WTC11 (cell line): Measurements from ENCODE around the gene SECISBP2. TPM values are rescaled to one million over a fixed set of nuclear protein-coding genes. Genes with fewer than 3 reads are reported as not detected.

Experiments used
- ATAC-seq: fragments of 200-7000 bp; cut with Tn5 transposase; 2 replicates; pipeline ENCODE4 v1.10.0; 2021; ENCODE audit warnings: mild to moderate bottlenecking, moderate library complexity
- CTCF ChIA-PET: fragments of 300-600 bp; sonication (Branson Sonifier 250); formaldehyde crosslinking; loops from one replicate; lab custom pipeline; 2021; ENCODE audit warnings: antibody characterized with exemption; lab: Charles Lee
- POLR2A ChIA-PET: fragments of 350-600 bp; sonication (Branson Sonifier 250); formaldehyde crosslinking; loops from one replicate; lab custom pipeline; 2021; ENCODE audit warnings: antibody characterized with exemption; lab: Charles Lee
- DNase-seq: peaks from one replicate; pipeline ENCODE4 v3.0.0; 2021; ENCODE audit warnings: low spot score
- H3K27ac Mint-ChIP-seq: 2 replicates; pipeline ENCODE4 v1.8.0; 2021; ENCODE audit warnings: mixed read lengths
- H3K27me3 Mint-ChIP-seq: 2 replicates; pipeline ENCODE4 v1.8.0; 2021; ENCODE audit warnings: low read depth, mild to moderate bottlenecking, moderate library complexity, mixed read lengths
- H3K36me3 Mint-ChIP-seq: 2 replicates; pipeline ENCODE4 v1.8.0; 2021; ENCODE audit warnings: mixed read lengths
- H3K4me1 Mint-ChIP-seq: 2 replicates; pipeline ENCODE4 v1.8.0; 2022; ENCODE audit warnings: mixed read lengths
- H3K4me3 Mint-ChIP-seq: 2 replicates; pipeline ENCODE4 v1.8.0; 2021; ENCODE audit warnings: mild to moderate bottlenecking, moderate library complexity, mixed read lengths
- H3K9me3 Mint-ChIP-seq: 2 replicates; pipeline ENCODE4 v1.8.0; 2021; ENCODE audit warnings: mixed read lengths
- AFF4 ChIP-seq: sonication (generic); formaldehyde crosslinking; IDR thresholded peaks from 2 replicates; pipeline ENCODE4 v1.8.1; 2023; ENCODE audit warnings: mild to moderate bottlenecking, missing genetic modification reagents, borderline replicate concordance
- AR ChIP-seq: fragments of 250-450 bp; sonication (Bioruptor Pico); IDR thresholded peaks from 2 replicates; pipeline ENCODE4 v1.9.0; 2021; ENCODE audit warnings: mild to moderate bottlenecking
- ATF1 ChIP-seq: sonication (generic); formaldehyde crosslinking; IDR thresholded peaks from 2 replicates; pipeline ENCODE4 v1.8.1; 2023; ENCODE audit warnings: mild to moderate bottlenecking, moderate library complexity, missing genetic modification reagents
- CREB1 ChIP-seq: sonication (generic); formaldehyde crosslinking; IDR thresholded peaks from 2 replicates; pipeline ENCODE4 v1.8.0; 2023; ENCODE audit warnings: mild to moderate bottlenecking, missing genetic modification reagents
- EMX1 ChIP-seq: fragments of 250-450 bp; sonication (Bioruptor Pico); IDR thresholded peaks from 2 replicates; pipeline ENCODE4 v1.8.0; 2021; ENCODE audit warnings: mild to moderate bottlenecking
- ERG ChIP-seq: fragments of 250-450 bp; sonication (Bioruptor Pico); IDR thresholded peaks from 2 replicates; pipeline ENCODE4 v1.8.0; 2021; ENCODE audit warnings: mild to moderate bottlenecking
- JAZF1 ChIP-seq: fragments of 250-450 bp; sonication (Bioruptor Pico); IDR thresholded peaks from 2 replicates; pipeline ENCODE4 v1.9.0; 2021; ENCODE audit warnings: moderate library complexity, mild to moderate bottlenecking, inconsistent platforms
- MXD4 ChIP-seq: fragments of 250-450 bp; sonication (Bioruptor Pico); IDR thresholded peaks from 2 replicates; pipeline ENCODE4 v1.8.0; 2021; ENCODE audit warnings: mild to moderate bottlenecking, moderate library complexity, borderline replicate concordance
- NFYB ChIP-seq: sonication (generic); formaldehyde crosslinking; conservative IDR thresholded peaks from 2 replicates; pipeline ENCODE4 v1.8.0; 2022; ENCODE audit warnings: low read depth, missing genetic modification reagents
- TEAD1 ChIP-seq: sonication (generic); formaldehyde crosslinking; IDR thresholded peaks from 2 replicates; pipeline ENCODE4 v1.8.0; 2022; ENCODE audit warnings: mild to moderate bottlenecking, missing genetic modification reagents
- ZNF121 ChIP-seq: sonication (generic); formaldehyde crosslinking; IDR thresholded peaks from 2 replicates; pipeline ENCODE4 v1.8.0; 2023; ENCODE audit warnings: missing genetic modification reagents
- ZNF232 ChIP-seq: sonication (generic); formaldehyde crosslinking; IDR thresholded peaks from 2 replicates; pipeline ENCODE4 v1.8.0; 2022; ENCODE audit warnings: mild to moderate bottlenecking, missing genetic modification reagents
- ZNF317 ChIP-seq: sonication (generic); formaldehyde crosslinking; IDR thresholded peaks from 2 replicates; pipeline ENCODE4 v1.8.1; 2023; ENCODE audit warnings: low read depth, mild to moderate bottlenecking, moderate library complexity, missing genetic modification reagents, borderline replicate concordance
- ZNF671 ChIP-seq: fragments of 250-450 bp; sonication (Bioruptor Pico); IDR thresholded peaks from 2 replicates; pipeline ENCODE4 v1.8.0; 2021; ENCODE audit warnings: mild to moderate bottlenecking
- total RNA-seq: library from RNA; stranded (reverse); gene quantifications from 3 replicates; pipeline ENCODE4 v1.2.3, GENCODE V29; 2021
- TF ChIP-seq, protein P1 (sequence below): sonication (generic); formaldehyde crosslinking; IDR thresholded peaks from 2 replicates; pipeline ENCODE4 v1.8.1; 2023; ENCODE audit warnings: mild to moderate bottlenecking, missing genetic modification reagents

SECISBP2 gene
- total RNA-seq, 1 experiment from 2014 or later: 66.2 TPM

GRCh38 chr9:89365532-89365912, 47.2 kb downstream of the SECISBP2 start:
- no peak overlapping the region for H3K4me3 Mint-ChIP-seq
- DNase-seq (no peak), ATAC-seq (no peak)
- H3K4me1 Mint-ChIP-seq: no peaks in the 10 kb centered on the region
- H3K27ac Mint-ChIP-seq: no peak overlapping the region
- POLR2A ChIA-PET: no interaction called here
- H3K27me3 Mint-ChIP-seq: no peaks in the 10 kb centered on the region
- TF ChIP-seq ZNF232 (CRISPR knock-in tag) (no peak), JAZF1 (CRISPR knock-in tag) (no peak), AFF4 (CRISPR knock-in tag) (no peak), ZNF121 (CRISPR knock-in tag) (no peak), CREB1 (CRISPR knock-in tag) (no peak)
- TF ChIP-seq, protein P1, sequence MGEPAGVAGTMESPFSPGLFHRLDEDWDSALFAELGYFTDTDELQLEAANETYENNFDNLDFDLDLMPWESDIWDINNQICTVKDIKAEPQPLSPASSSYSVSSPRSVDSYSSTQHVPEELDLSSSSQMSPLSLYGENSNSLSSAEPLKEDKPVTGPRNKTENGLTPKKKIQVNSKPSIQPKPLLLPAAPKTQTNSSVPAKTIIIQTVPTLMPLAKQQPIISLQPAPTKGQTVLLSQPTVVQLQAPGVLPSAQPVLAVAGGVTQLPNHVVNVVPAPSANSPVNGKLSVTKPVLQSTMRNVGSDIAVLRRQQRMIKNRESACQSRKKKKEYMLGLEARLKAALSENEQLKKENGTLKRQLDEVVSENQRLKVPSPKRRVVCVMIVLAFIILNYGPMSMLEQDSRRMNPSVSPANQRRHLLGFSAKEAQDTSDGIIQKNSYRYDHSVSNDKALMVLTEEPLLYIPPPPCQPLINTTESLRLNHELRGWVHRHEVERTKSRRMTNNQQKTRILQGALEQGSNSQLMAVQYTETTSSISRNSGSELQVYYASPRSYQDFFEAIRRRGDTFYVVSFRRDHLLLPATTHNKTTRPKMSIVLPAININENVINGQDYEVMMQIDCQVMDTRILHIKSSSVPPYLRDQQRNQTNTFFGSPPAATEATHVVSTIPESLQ: no peak
- TF ChIP-seq, all 79 proteins: peak for 0
- Mint-ChIP-seq H3K9me3 (no peaks in the 10 kb centered on the region), H3K36me3 (peaks cover 13% of the 10 kb centered on the region)
- CTCF ChIA-PET: no interaction called here

DNA sequence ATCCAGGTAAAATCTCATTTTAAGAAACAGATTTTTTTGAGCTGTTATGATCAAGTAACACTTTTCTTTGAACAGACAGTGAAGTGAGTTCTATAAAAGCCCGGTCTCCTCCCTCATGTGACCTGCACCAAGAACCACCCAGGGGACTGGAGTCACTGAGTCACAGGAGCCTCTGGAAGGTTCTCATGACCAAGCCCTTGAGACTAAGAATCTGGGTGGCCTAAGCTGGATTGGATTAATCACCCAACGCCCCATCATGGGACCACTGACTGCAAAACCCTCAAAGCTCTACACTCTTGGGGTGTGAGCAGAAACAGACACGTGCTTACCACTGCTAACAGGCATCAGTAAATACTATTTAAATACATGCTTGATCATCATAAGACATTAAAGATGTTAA, 48.4 kb downstream of the SECISBP2 start:
- ChIA-PET CTCF (interaction anchor here (1.1 to 1.3 kb wide), 2 partner anchors 63 to 182 kb away, joined by 3 to 4 read pairs; no protein-coding TSS in a partner anchor), POLR2A (no interaction called here)
- Mint-ChIP-seq H3K4me3 (no peak overlapping the region), H3K4me1 (no peaks in the 10 kb centered on the region), H3K27ac (no peak overlapping the region), H3K27me3 (no peaks in the 10 kb centered on the region), H3K36me3 (peaks cover 1% of the 10 kb centered on the region), H3K9me3 (no peaks in the 10 kb centered on the region)
- DNase-seq (no peak), ATAC-seq (no peak)
- no peak for TF ChIP-seq EMX1 (CRISPR knock-in tag)
- no peak for TF ChIP-seq MXD4 (CRISPR knock-in tag)
- no peak for TF ChIP-seq ATF1 (CRISPR knock-in tag)
- TF ChIP-seq ERG (CRISPR knock-in tag): no peak
- TF ChIP-seq ZNF671: no peak
- TF ChIP-seq AR (CRISPR knock-in tag): no peak
- TF ChIP-seq ZNF317 (CRISPR knock-in tag): no peak
- TF ChIP-seq NFYB (CRISPR knock-in tag): no peak
- no peak for TF ChIP-seq TEAD1 (CRISPR knock-in tag)
